OCI-LY3 (cell line): Measurements from ENCODE around the gene HPS5.
"Not testable (repeated sequence)": the region's sequence is repeated elsewhere in the genome, so short reads cannot be mapped to it uniquely, and the experiment has no call there.

Experiments
- H2AFZ ChIP-seq: fragments of 200-600, 300-600 bp; shearing (Covaris generic); 2 replicates; pipeline ENCODE4 v1.6.0; 2014; ENCODE audit warnings: antibody characterized with exemption, low read depth, low read length
- H3K27ac ChIP-seq: fragments of 200-600, 300-600 bp; sonication (generic); 2 replicates; pipeline ENCODE4 v1.5.1; 2014; ENCODE audit warnings: mild to moderate bottlenecking, low read length, moderate library complexity, mixed read lengths
- H3K27me3 ChIP-seq: fragments of 200-600, 300-600 bp; sonication (generic); 2 replicates; pipeline ENCODE4 v1.6.1; 2014; ENCODE audit warnings: low read depth, low read length, mixed read lengths
- H3K36me3 ChIP-seq: fragments of 200-600, 300-600 bp; sonication (generic); replicated peaks from 2 replicates; pipeline ENCODE3; 2014; ENCODE audit warnings: low read depth, low read length, mixed read lengths
- H3K4me1 ChIP-seq: fragments of 300-600, 200-600 bp; sonication (generic); 2 replicates; pipeline ENCODE4 v1.6.1; 2014; ENCODE audit warnings: low read length, mixed read lengths
- H3K4me2 ChIP-seq: fragments of 200-600, 300-600 bp; sonication (generic); 2 replicates; pipeline ENCODE4 v1.6.1; 2014; ENCODE audit warnings: low read length, mixed read lengths
- H3K4me3 ChIP-seq: fragments of 300-600, 200-600 bp; sonication (generic); 2 replicates; pipeline ENCODE4 v1.5.1; 2014; ENCODE audit warnings: antibody characterized with exemption, mild to moderate bottlenecking, low read length, moderate library complexity
- H3K79me2 ChIP-seq: fragments of 300-600, 200-600 bp; shearing (Covaris generic); 2 replicates; pipeline ENCODE4 v1.6.1; 2014; ENCODE audit warnings: mild to moderate bottlenecking, low read length, mixed read lengths
- H3K9ac ChIP-seq: fragments of 300-600, 200-600 bp; shearing (Covaris generic); 2 replicates; pipeline ENCODE4 v1.6.0; 2014; ENCODE audit warnings: mild to moderate bottlenecking, low read length, moderate library complexity
- H3K9me3 ChIP-seq: fragments of 200-600, 300-600 bp; shearing (Covaris generic); 2 replicates; pipeline ENCODE4 v1.6.1; 2014; ENCODE audit warnings: low read length, mixed read lengths; ENCODE audit not compliant: insufficient read depth
- H4K20me1 ChIP-seq: fragments of 200-600, 300-600 bp; sonication (generic); 2 replicates; pipeline ENCODE4 v1.6.1; 2016; ENCODE audit warnings: low read length, mixed read lengths; ENCODE audit not compliant: insufficient read depth
- EZH2phosphoT487 ChIP-seq: fragments of 200-600 bp; shearing (Covaris generic); IDR thresholded peaks from 2 replicates; pipeline ENCODE4 v1.6.1; 2018; ENCODE audit warnings: antibody characterized with exemption, mixed run types, low read depth
- TF ChIP-seq, protein P1 (sequence below): fragments of 200-600, 300-600 bp; sonication (generic); IDR thresholded peaks from 2 replicates; pipeline ENCODE4 v1.5.1; 2014; ENCODE audit warnings: antibody characterized with exemption, low read length, low read depth

HPS5 gene

DNA sequence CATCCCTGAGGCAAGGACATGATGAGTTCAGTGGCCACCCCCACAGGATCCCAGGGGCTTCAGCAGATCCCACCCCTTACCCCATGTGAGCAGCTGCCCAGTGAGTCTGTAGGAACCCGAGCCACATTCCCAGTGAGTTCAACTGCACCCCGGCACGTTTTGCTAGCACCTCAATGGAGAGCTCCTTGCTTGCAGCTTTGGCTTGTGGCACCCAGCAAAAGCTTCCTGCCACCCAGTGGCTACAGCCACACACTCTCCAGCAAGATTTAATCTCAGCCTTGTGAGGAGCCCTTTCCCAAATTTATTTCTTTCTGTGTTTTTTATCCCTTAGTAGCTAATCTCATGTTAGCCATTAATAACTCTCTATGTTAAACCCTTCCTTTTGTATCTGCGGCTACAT, 51.8 kb downstream of the HPS5 start:
- H3K9ac ChIP-seq, result no peak overlapping the region
- no peak overlapping the region for H3K27ac ChIP-seq
- H3K4me1 ChIP-seq, result peaks cover 19% of the 10 kb centered on the region
- H3K4me3 ChIP-seq, result no peak overlapping the region
- H2AFZ ChIP-seq, result no peak overlapping the region
- H3K27me3 ChIP-seq, result peaks cover 7% of the 10 kb centered on the region
- TF ChIP-seq, protein P1, sequence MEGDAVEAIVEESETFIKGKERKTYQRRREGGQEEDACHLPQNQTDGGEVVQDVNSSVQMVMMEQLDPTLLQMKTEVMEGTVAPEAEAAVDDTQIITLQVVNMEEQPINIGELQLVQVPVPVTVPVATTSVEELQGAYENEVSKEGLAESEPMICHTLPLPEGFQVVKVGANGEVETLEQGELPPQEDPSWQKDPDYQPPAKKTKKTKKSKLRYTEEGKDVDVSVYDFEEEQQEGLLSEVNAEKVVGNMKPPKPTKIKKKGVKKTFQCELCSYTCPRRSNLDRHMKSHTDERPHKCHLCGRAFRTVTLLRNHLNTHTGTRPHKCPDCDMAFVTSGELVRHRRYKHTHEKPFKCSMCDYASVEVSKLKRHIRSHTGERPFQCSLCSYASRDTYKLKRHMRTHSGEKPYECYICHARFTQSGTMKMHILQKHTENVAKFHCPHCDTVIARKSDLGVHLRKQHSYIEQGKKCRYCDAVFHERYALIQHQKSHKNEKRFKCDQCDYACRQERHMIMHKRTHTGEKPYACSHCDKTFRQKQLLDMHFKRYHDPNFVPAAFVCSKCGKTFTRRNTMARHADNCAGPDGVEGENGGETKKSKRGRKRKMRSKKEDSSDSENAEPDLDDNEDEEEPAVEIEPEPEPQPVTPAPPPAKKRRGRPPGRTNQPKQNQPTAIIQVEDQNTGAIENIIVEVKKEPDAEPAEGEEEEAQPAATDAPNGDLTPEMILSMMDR, result peak; percentile 14; the same call in 1 of the 2 replicates
- no peak for TF ChIP-seq EZH2phosphoT487
- no peaks in the 10 kb centered on the region for H4K20me1 ChIP-seq
- H3K4me2 ChIP-seq, result no peak overlapping the region
- no peaks in the 10 kb centered on the region for H3K36me3 ChIP-seq
- H3K9me3 ChIP-seq, result no peaks in the 10 kb centered on the region
- H3K79me2 ChIP-seq, result no peaks in the 10 kb centered on the region

DNA sequence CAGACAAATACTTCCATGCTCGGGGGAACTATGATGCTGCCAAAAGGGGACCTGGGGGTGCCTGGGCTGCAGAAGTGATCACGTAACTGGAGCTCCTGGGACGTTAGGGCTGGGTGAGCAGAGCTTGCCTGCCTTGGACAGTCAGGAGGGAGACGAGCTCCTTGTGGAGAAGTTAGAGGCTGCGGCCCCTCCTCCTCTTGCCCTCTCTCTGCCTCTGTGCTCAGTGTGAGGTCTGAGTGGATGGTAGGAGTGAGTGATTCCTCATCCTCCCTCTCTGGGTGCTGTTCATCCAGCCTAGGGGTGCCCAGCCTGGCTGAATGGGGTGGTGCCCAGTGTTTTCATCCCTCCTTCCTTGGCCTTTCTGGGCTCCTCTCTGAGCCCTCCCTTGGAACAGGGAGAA, 52.7 kb downstream of the HPS5 start:
- not testable (repeated sequence) for H2AFZ ChIP-seq

DNA sequence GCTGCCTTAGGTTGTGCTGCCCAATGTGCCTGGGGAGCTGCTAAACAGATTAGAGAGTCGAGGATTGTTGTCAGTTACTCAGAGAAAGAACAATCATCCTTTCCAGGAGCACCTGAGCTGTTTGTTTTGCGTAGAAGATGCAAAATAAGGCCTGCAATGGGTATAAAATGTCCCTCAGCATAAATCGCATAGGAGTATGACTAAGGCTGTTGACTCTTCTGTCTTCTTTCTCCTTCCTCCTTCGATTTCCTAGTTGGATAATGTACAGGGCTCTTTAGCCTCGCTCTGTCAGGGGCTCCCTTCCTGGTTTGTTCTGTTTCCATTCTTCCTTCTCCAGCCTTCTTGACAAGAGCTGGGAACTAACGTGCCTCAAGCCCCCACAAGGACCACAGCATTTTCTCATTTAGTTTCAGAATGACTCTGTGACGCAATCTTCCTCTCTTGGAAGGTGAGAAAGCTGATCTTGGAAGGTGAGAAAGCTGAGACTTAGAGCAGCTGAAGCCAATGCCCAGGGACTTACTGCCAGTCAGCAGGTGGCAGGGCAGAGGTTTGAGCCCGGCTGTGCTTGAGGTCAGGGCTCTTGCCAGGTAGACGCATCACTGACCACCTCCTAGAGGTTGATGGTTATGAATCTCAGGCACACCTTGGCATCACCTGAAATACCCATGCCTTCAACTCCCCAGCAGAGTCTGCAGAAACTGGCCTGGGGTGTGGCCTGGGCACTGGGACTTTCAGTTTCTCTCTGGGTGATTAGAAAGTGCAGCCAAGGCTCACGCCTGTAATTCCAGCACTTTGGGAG, 54.4 kb downstream of the HPS5 start:
- H4K20me1 ChIP-seq, H3K9ac ChIP-seq, H3K27me3 ChIP-seq, H3K27ac ChIP-seq, H3K36me3 ChIP-seq, H3K9me3 ChIP-seq, H2AFZ ChIP-seq, H3K79me2 ChIP-seq: not testable (repeated sequence)
- Histone ChIP-seq H3K4me1 (peaks cover 32% of the 10 kb centered on the region), H3K4me2 (peak overlapping the region; percentile 68), H3K4me3 (peak overlapping the region; percentile 54)

More for the DNA sequence above, 52.7 kb downstream of the HPS5 start:
- not testable (repeated sequence) for H3K9ac ChIP-seq, H3K27ac ChIP-seq, H3K9me3 ChIP-seq, H4K20me1 ChIP-seq, H3K4me3 ChIP-seq, H3K36me3 ChIP-seq, H3K4me2 ChIP-seq, H3K79me2 ChIP-seq, H3K27me3 ChIP-seq
- peaks cover 21% of the 10 kb centered on the region for H3K4me1 ChIP-seq

DNA sequence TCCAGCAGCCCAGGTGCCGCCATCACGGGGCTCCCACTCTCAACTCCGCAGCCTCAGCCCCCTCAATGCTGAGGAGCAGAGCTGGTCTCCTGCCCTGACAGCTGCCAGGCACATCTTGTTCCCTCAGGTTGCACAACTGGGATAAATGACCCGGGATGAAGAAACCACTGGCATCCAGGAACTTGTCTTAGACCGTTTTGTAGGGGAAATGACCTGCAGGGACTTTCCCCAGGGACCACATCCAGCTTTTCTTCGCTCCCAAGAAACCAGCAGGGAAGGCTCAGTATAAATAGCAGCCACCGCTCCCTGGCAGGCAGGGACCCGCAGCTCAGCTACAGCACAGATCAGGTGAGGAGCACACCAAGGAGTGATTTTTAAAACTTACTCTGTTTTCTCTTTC, 56.0 kb downstream of the HPS5 start, which contains the start of gene SAA1:
Gene SAA1, plus strand, starts transcription at position 316 of the 400 bp plus-strand sequence. CDS start 624 bp downstream, outside the sequence.
- peaks cover 15% of the 10 kb centered on the region for H3K27me3 ChIP-seq
- no peak within 1 kb of the TSS for H2AFZ ChIP-seq
- no peaks in the 10 kb centered on the region for H3K79me2 ChIP-seq
- H4K20me1 ChIP-seq, result peaks cover 4% of the 10 kb centered on the region; the same call in 1 of the 2 replicates
- peaks cover 32% of the 10 kb centered on the region for H3K4me1 ChIP-seq
- H3K27ac ChIP-seq, result no peak within 1 kb of the TSS
- TF ChIP-seq, protein P1, result no peak
- no peak for TF ChIP-seq EZH2phosphoT487
- H3K4me3 ChIP-seq, result no peak within 1 kb of the TSS
- no peak within 1 kb of the TSS for H3K4me2 ChIP-seq
- no peak within 1 kb of the TSS for H3K9ac ChIP-seq
- H3K36me3 ChIP-seq, result no peaks in the 10 kb centered on the region
- H3K9me3 ChIP-seq, result no peaks in the 10 kb centered on the region

DNA sequence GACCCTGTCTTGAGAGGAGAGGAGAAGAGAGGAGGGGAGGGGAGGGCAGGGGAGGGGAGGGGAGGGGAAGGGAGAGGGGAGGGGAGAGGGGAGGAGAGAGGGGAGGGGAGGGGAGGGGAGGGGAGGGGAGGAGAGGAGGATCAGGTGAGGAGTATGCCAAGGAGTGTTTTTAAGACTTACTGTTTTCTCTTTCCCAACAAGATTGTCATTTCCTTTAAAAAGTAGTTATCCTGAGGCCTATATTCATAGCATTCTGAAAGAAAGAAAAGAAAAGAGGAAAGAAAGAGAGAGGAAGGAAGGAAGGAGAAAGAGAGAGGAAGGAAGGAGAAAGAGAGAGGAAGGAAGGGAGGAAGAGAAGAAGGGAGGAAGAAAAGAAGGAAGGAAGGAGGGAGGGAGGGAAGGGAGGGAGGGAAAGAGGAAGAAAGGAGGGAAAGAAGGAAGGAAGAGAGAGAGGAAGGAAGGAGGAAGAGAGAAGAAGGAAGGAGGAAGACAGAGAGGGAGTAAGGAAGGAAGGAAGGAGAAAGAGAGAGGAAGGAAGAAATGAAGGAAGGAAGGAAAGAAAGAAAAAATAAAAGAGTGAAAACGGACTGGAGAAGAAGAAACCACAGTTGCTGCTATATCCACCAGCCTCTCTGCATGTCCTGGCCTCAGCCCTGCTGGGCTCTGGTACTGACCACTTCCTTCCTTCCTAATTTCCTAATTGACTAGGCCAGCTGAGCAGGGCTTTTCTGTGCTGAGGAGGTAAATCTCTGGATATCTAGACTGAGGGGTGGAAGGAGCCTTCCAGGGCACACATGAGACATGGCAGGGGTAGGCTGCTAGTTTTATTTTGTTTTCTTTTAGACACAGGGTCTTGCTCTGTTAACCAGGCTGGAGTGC, 57.0 kb downstream of the HPS5 start:
- Histone ChIP-seq H3K9me3 (no peaks in the 10 kb centered on the region), H3K36me3 (no peaks in the 10 kb centered on the region), H3K4me3 (no peak overlapping the region), H4K20me1 (peaks cover 4% of the 10 kb centered on the region; the same call in 1 of the 2 replicates), H3K79me2 (no peaks in the 10 kb centered on the region), H3K4me2 (no peak overlapping the region), H3K9ac (no peak overlapping the region), H3K27ac (no peak overlapping the region), H3K27me3 (peaks cover 23% of the 10 kb centered on the region), H2AFZ (no peak overlapping the region), H3K4me1 (peaks cover 32% of the 10 kb centered on the region)
- TF ChIP-seq EZH2phosphoT487, result no peak
- TF ChIP-seq, protein P1, result no peak
